SK-N-SH (cell line): ENCODE measurements around the gene PDE4D. TPM values are rescaled to one million over a fixed set of nuclear protein-coding genes. Genes with fewer than 3 reads are reported as not detected.

ENCODE experiments used
- CTCF ChIA-PET: fragments of 300-600, 350-600 bp; formaldehyde crosslinking; extraction: SDS; loops from one replicate; lab custom pipeline; 2021; lab: Yijun Ruan, JAX
- POLR2A ChIA-PET: fragments of 350-600 bp; sonication (Branson Sonifier 250); formaldehyde crosslinking; extraction: SDS; loops from one replicate; lab custom pipeline; 2020; ENCODE audit warnings: antibody characterized with exemption, inconsistent platforms; lab: Yijun Ruan, JAX
- DNase-seq: peaks from one replicate; pipeline ENCODE4 v3.0.0; 2012
- H2AFZ ChIP-seq: fragments of 200-600 bp; sonication (generic); 2 replicates; pipeline ENCODE4 v1.8.1; 2016; ENCODE audit warnings: antibody characterized with exemption, mild to moderate bottlenecking, low read depth
- H3F3A ChIP-seq: fragments of 200-600 bp; sonication (generic); replicated peaks from 2 replicates; pipeline ENCODE3; 2016; ENCODE audit warnings: antibody characterized with exemption, mild to moderate bottlenecking; ENCODE audit not compliant: insufficient read depth
- H3K27ac ChIP-seq, 2 experiments: fragments of 200-500 bp in 1 of 2; fragments of 200-600 bp in 1 of 2; sonication (Bioruptor generic) in 1 of 2; sonication (generic), shearing (Covaris generic) in 1 of 2; 2 replicates each; pipeline versions ENCODE4 v1.5.1 to v1.6.1; 2014 to 2016; ENCODE audit warnings: low read depth in 2 of 2, inconsistent platforms in 1 of 2, low read length in 1 of 2, mild to moderate bottlenecking in 1 of 2, mixed read lengths in 1 of 2
- H3K27me3 ChIP-seq: fragments of 200-600 bp; sonication (generic), shearing (Covaris generic); 2 replicates; pipeline ENCODE4 v1.6.1; 2016; ENCODE audit warnings: mixed run types; ENCODE audit not compliant: insufficient read depth
- H3K36me3 ChIP-seq, 2 experiments: fragments of 200-500 bp in 1 of 2; fragments of 200-600 bp in 1 of 2; sonication (Bioruptor generic) in 1 of 2; sonication (generic) in 1 of 2; replicated peaks in 1 of 2; 2 replicates each; pipeline versions ENCODE3 to v1.5.1; 2014 to 2016; ENCODE audit warnings: low read length in 1 of 2, mild to moderate bottlenecking in 1 of 2; ENCODE audit not compliant: insufficient read depth in 2 of 2, control insufficient read depth in 1 of 2
- H3K4me1 ChIP-seq, 2 experiments: fragments of 200-500 bp in 1 of 2; fragments of 200-600 bp in 1 of 2; sonication (Bioruptor generic) in 1 of 2; sonication (generic), shearing (Covaris generic) in 1 of 2; 2 replicates each; pipeline versions ENCODE4 v1.5.1 to v1.6.1; 2014 to 2016; ENCODE audit warnings: low read depth in 1 of 2, low read length in 1 of 2, mixed run types in 1 of 2; ENCODE audit not compliant: insufficient read depth in 2 of 2, control insufficient read depth in 1 of 2
- H3K4me2 ChIP-seq: fragments of 200-600 bp; sonication (generic), shearing (Covaris generic); 2 replicates; pipeline ENCODE4 v1.6.1; 2017; ENCODE audit warnings: mixed run types
- H3K4me3 ChIP-seq, 2 experiments: fragments of 200-500 bp in 1 of 2; fragments of 200-600 bp in 1 of 2; sonication (Bioruptor generic) in 1 of 2; sonication (generic), shearing (Covaris generic) in 1 of 2; 2 replicates each; pipeline versions ENCODE4 v1.5.1 to v1.8.1; 2014 to 2016; ENCODE audit warnings: low read depth in 2 of 2, inconsistent platforms in 1 of 2, low read length in 1 of 2, mild to moderate bottlenecking in 1 of 2, mixed read lengths in 1 of 2, moderate library complexity in 1 of 2
- H3K79me2 ChIP-seq: fragments of 200-600 bp; sonication (generic); 2 replicates; pipeline ENCODE4 v1.8.1; 2017; ENCODE audit warnings: mild to moderate bottlenecking; ENCODE audit not compliant: insufficient read depth
- H3K9ac ChIP-seq: fragments of 200-600 bp; sonication (generic); 2 replicates; pipeline ENCODE4 v1.6.1; 2017; ENCODE audit warnings: mixed run types
- H3K9me2 ChIP-seq: fragments of 200-600 bp; sonication (generic); 2 replicates; pipeline ENCODE4 v1.6.1; 2017; ENCODE audit warnings: mixed run types
- H3K9me3 ChIP-seq: fragments of 200-600 bp; sonication (generic); 2 replicates; pipeline ENCODE4 v1.6.1; 2017; ENCODE audit warnings: mixed run types, mild to moderate bottlenecking, moderate library complexity
- H4K20me1 ChIP-seq: fragments of 200-600 bp; sonication (generic); 2 replicates; pipeline ENCODE4 v1.6.1; 2017; ENCODE audit warnings: mild to moderate bottlenecking, mixed run types; ENCODE audit not compliant: insufficient read depth
- ELF1 ChIP-seq: IDR thresholded peaks from 2 replicates; pipeline ENCODE4 v1.4.0; 2012
- EP300 ChIP-seq, 2 experiments: IDR thresholded peaks; 2 replicates each; pipeline versions ENCODE4 v1.4.0 to v1.6.1; 2012; ENCODE audit warnings: borderline replicate concordance in 1 of 2, low read depth in 1 of 2, low read length in 1 of 2
- FOSL2 ChIP-seq: IDR thresholded peaks from 2 replicates; pipeline ENCODE4 v1.4.0; 2012; ENCODE audit warnings: low read depth, mild to moderate bottlenecking, moderate library complexity, borderline replicate concordance
- FOXJ3 ChIP-seq: sonication (generic); formaldehyde crosslinking; IDR thresholded peaks from 2 replicates; pipeline ENCODE4 v1.5.1; 2020; ENCODE audit warnings: mild to moderate bottlenecking, missing genetic modification reagents
- GABPA ChIP-seq: IDR thresholded peaks from 2 replicates; pipeline ENCODE4 v1.4.0; 2012; ENCODE audit warnings: low read depth, mild to moderate bottlenecking
- GATA2 ChIP-seq: sonication (generic); formaldehyde crosslinking; IDR thresholded peaks from 2 replicates; pipeline ENCODE4 v1.5.0; 2020; ENCODE audit warnings: mild to moderate bottlenecking, missing genetic modification reagents
- JUND ChIP-seq: IDR thresholded peaks from 2 replicates; pipeline ENCODE4 v1.4.0; 2012
- MAX ChIP-seq: IDR thresholded peaks from 2 replicates; pipeline ENCODE4 v1.4.0; 2012; ENCODE audit warnings: low read depth
- POLR2AphosphoS5 ChIP-seq: IDR thresholded peaks from 2 replicates; pipeline ENCODE4 v1.6.1; 2012; ENCODE audit warnings: low read depth, low read length
- RAD21 ChIP-seq: IDR thresholded peaks from 2 replicates; pipeline ENCODE4 v1.6.1; 2012; ENCODE audit warnings: mild to moderate bottlenecking, low read length
- RCOR1 ChIP-seq: fragments of 150-350 bp; IDR thresholded peaks from 2 replicates; pipeline ENCODE4 v1.6.1; 2017; ENCODE audit warnings: antibody characterized with exemption, low read length
- REST ChIP-seq: IDR thresholded peaks from 2 replicates; pipeline ENCODE4 v1.6.1; 2012; ENCODE audit warnings: mild to moderate bottlenecking, low read depth, low read length, moderate library complexity
- RFX5 ChIP-seq: IDR thresholded peaks from 2 replicates; pipeline ENCODE4 v1.6.1; 2012; ENCODE audit warnings: mild to moderate bottlenecking, improper control_type of control experiment, low read length
- SIN3A ChIP-seq: IDR thresholded peaks from 2 replicates; pipeline ENCODE4 v1.6.1; 2012; ENCODE audit warnings: low read depth, mild to moderate bottlenecking, low read length, moderate library complexity, borderline replicate concordance
- SMC3 ChIP-seq: IDR thresholded peaks from 2 replicates; pipeline ENCODE4 v1.6.1; 2012; ENCODE audit warnings: low read depth, low read length, improper control_type of control experiment
- TEAD4 ChIP-seq: IDR thresholded peaks from 2 replicates; pipeline ENCODE4 v1.4.0; 2012; ENCODE audit warnings: mild to moderate bottlenecking, borderline replicate concordance; ENCODE audit not compliant: insufficient read depth
- USF2 ChIP-seq: fragments of 150-350 bp; IDR thresholded peaks from 2 replicates; pipeline ENCODE4 v1.6.1; 2017; ENCODE audit warnings: antibody characterized with exemption, low read length, low read depth, borderline replicate concordance
- WGBS: methylation state at CpG from one replicate; pipeline ENCODE4 v1.1.6; 2017; ENCODE audit warnings: low lambda C conversion rate; 5-methylcytosine and 5-hydroxymethylcytosine counted together
- polyA plus RNA-seq, 3 experiments: library from polyadenylated mRNA; depleted of rRNA; stranded (reverse); fragments of >200 nt; gene quantifications; 2 replicates each; pipeline ENCODE4 v1.2.3, GENCODE V29; 2012

The PDE4D gene
- polyA plus RNA-seq, 1 of the 3 experiments (the other 2 are of a cell fraction), result 2.4 TPM

- CTCF ChIA-PET, result interaction anchor here (1.3 kb wide), 1 partner anchor 27 kb away, joined by 3 read pairs; no protein-coding TSS in a partner anchor
- TF ChIP-seq FOXJ3 (CRISPR knock-in tag) (no peak), RAD21 (no peak), GATA2 (no peak), JUND (no peak), MAX (no peak), SIN3A (no peak), GABPA (no peak), REST (no peak)
- Histone ChIP-seq H3K9ac (no peak overlapping the region), H3K27me3 (no peaks in the 10 kb centered on the region), H2AFZ (no peak overlapping the region), H3K4me3 (no peak overlapping the region), H3K79me2 (no peaks in the 10 kb centered on the region), H4K20me1 (no peaks in the 10 kb centered on the region), H3K4me1 (no peaks in the 10 kb centered on the region; a peak in 2 of 4 replicates), H3K9me2 (no peaks in the 10 kb centered on the region), H3K27ac (no peak overlapping the region), H3F3A (no peaks in the 10 kb centered on the region), H3K36me3 (no peaks in the 10 kb centered on the region), H3K9me3 (no peaks in the 10 kb centered on the region), H3K4me2 (no peak overlapping the region)
- WGBS, result 69% methylated on average over 4 of the region's 4 CpGs
- no peak for DNase-seq
- POLR2A ChIA-PET, result no interaction called here
These were observed 624.6 kb downstream of the PDE4D start for GRCh38 chr5:59268756-59269415.

GRCh38 chr5:59267033-59267432 lies 626.5 kb downstream of the PDE4D start:
- Histone ChIP-seq H3K9me2 (no peaks in the 10 kb centered on the region), H2AFZ (no peak overlapping the region), H3K27me3 (no peaks in the 10 kb centered on the region), H3K4me1 (no peaks in the 10 kb centered on the region; a peak in 2 of 4 replicates), H3K4me2 (no peak overlapping the region), H3K27ac (no peak overlapping the region), H3K4me3 (no peak overlapping the region), H3F3A (no peaks in the 10 kb centered on the region), H3K79me2 (no peaks in the 10 kb centered on the region), H3K9ac (no peak overlapping the region), H4K20me1 (no peaks in the 10 kb centered on the region), H3K9me3 (no peaks in the 10 kb centered on the region), H3K36me3 (no peaks in the 10 kb centered on the region)
- 38% methylated on average over 1 of the region's 1 CpG for WGBS
- DNase-seq, result no peak
- ChIA-PET CTCF (interaction anchor here (0.9 to 1.6 kb wide), 2 partner anchors 17 to 79 kb away, joined by 4 to 5 read pairs; no protein-coding TSS in a partner anchor), POLR2A (no interaction called here)
- TF ChIP-seq JUND (no peak), SMC3 (no peak), ELF1 (no peak), RFX5 (no peak), GATA2 (no peak), EP300 (IDR thresholded peaks at IDR 0.05; ENCODE audit: borderline replicate concordance in 1 of 2, low read depth in 1 of 2, low read length in 1 of 2) (no peak), FOSL2 (no peak), USF2 (no peak), POLR2AphosphoS5 (no peak), GABPA (no peak), RCOR1 (no peak), TEAD4 (no peak)
